CD4-positive, alpha-beta T cell treated with Interleukin-15 for 4 hours (primary cell): ENCODE results near the gene ALDH3B1.

Experiments used
- DNase-seq: peaks from one replicate; pipeline ENCODE4 v3.0.0-alpha.2; 2020; ENCODE audit warnings: low spot score

ALDH3B1 gene

GRCh38 chr11:68013611-68014156 is 3.6 kb downstream of the ALDH3B1 start:
- no peak for DNase-seq

- DNase-seq, result no peak
Observed at GRCh38 chr11:68014157-68014946, 4.2 kb downstream of the ALDH3B1 start.

- DNase-seq, result no peak
Observed at GRCh38 chr11:68014947-68015447, 4.9 kb downstream of the ALDH3B1 start.

- DNase-seq, result no peak
Observed at GRCh38 chr11:68015467-68015866, 5.3 kb downstream of the ALDH3B1 start.

- DNase-seq, result no peak
Observed at GRCh38 chr11:68016161-68016903, 6.2 kb downstream of the ALDH3B1 start.

GRCh38 chr11:68016904-68017817 is 7.0 kb downstream of the ALDH3B1 start:
- no peak for DNase-seq

- DNase-seq, result no peak
Observed at GRCh38 chr11:68017980-68018729, 8.0 kb downstream of the ALDH3B1 start.

- no peak for DNase-seq
Observed at GRCh38 chr11:68018730-68019190, 8.6 kb downstream of the ALDH3B1 start.

GRCh38 chr11:68019486-68019885 is 9.4 kb downstream of the ALDH3B1 start:
- DNase-seq, result no peak

GRCh38 chr11:68020575-68020974 is 10.4 kb downstream of the ALDH3B1 start:
- no peak for DNase-seq

GRCh38 chr11:68021167-68021787 is 11.2 kb downstream of the ALDH3B1 start:
- DNase-seq, result no peak

- DNase-seq, result no peak
Observed at GRCh38 chr11:68022531-68022930, 12.4 kb downstream of the ALDH3B1 start.

GRCh38 chr11:68024508-68024907 is 14.4 kb downstream of the ALDH3B1 start:
- no peak for DNase-seq

- DNase-seq, result no peak
Observed at GRCh38 chr11:68025047-68025446, 14.9 kb downstream of the ALDH3B1 start.

- DNase-seq, result no peak
Observed at GRCh38 chr11:68026391-68027105, 16.4 kb downstream of the ALDH3B1 start.

GRCh38 chr11:68027667-68028066 is 17.5 kb downstream of the ALDH3B1 start:
- DNase-seq, result no peak

- no peak for DNase-seq
Observed at GRCh38 chr11:68028802-68029545, 18.8 kb downstream of the ALDH3B1 start.

GRCh38 chr11:68030318-68031143 is 20.4 kb downstream of the ALDH3B1 start, which contains the start of gene NDUFS8:
TSS of gene NDUFS8 (plus strand) at chr11:68030681. CDS start at chr11:68032152, 1,471 bp downstream.
- peak; percentile 99 for DNase-seq
